ENCODE results near the gene SHH. TPM values are rescaled to one million over a fixed set of nuclear protein-coding genes. Genes with fewer than 3 reads are reported as not detected.

Gene SHH
- total and polyA plus RNA-seq, 2 of the 13 experiments (the other 11 are each of a cell fraction or from before 2014, with no cell fraction given): 1.9 to 3.4 TPM

GRCh38 chr7:155786491-155786890 is 25.8 kb downstream of the SHH start:
- 83% methylated on average over 10 of the region's 10 CpGs for WGBS (ENCODE audit: low lambda C conversion rate)
- ChIA-PET POLR2A (interaction anchor here (0.8 kb wide), 1 partner anchor 9 kb away, joined by 3 read pairs; no protein-coding TSS in a partner anchor), CTCF (ENCODE audit: low intra/inter-chr PET ratio, low total read pairs) (no interaction called here)
- in situ Hi-C loops (cut with HindIII; ENCODE audit: extremely low pct_ligation_motif_present, low pct_unique_long_range_greater_than_20kb) (no loop called here), intact Hi-C loops (cut with micrococcal nuclease; ENCODE audit: unreplicated experiment) (no loop called here)
- no peak for TF ChIP-seq FOXO1 (CRISPR knock-in tag; IDR thresholded peaks at IDR 0.05)
- TF ChIP-seq RAD51 (IDR thresholded peaks at IDR 0.05; ENCODE audit: borderline replicate concordance): no peak
- no peak for TF ChIP-seq GFI1 (CRISPR knock-in tag; IDR thresholded peaks at IDR 0.05; ENCODE audit: borderline replicate concordance)
- TF ChIP-seq ATF7-NPFF (CRISPR knock-in tag; IDR thresholded peaks at IDR 0.05; ENCODE audit: low read depth): no peak
- no peak for TF ChIP-seq MEIS2 (CRISPR knock-in tag; IDR thresholded peaks at IDR 0.05)
- no peak for TF ChIP-seq ZNF280B (CRISPR knock-in tag; IDR thresholded peaks at IDR 0.05; ENCODE audit: borderline replicate concordance)
- TF ChIP-seq ZNF367 (CRISPR knock-in tag; IDR thresholded peaks at IDR 0.05; ENCODE audit: borderline replicate concordance): no peak
- TF ChIP-seq MTA1 (CRISPR knock-in tag; IDR thresholded peaks at IDR 0.05; ENCODE audit: borderline replicate concordance): no peak
- TF ChIP-seq TCF12 (IDR thresholded peaks at IDR 0.05): no peak
- no peak for TF ChIP-seq TCF12 (CRISPR knock-in tag; IDR thresholded peaks at IDR 0.05)
- TF ChIP-seq ZNF619 (CRISPR knock-in tag; IDR thresholded peaks at IDR 0.05): no peak
- no peak for TF ChIP-seq IKZF1 (IDR thresholded peaks at IDR 0.05)
- no peak for TF ChIP-seq NR2F6 (IDR thresholded peaks at IDR 0.05)
- no peak for TF ChIP-seq NR2F6 (CRISPR knock-in tag; IDR thresholded peaks at IDR 0.05)
- TF ChIP-seq NFKB2 (CRISPR knock-in tag; IDR thresholded peaks at IDR 0.05; ENCODE audit: borderline replicate concordance): no peak
- no peak for TF ChIP-seq HOXA3 (CRISPR knock-in tag; IDR thresholded peaks at IDR 0.05)
- no peak for TF ChIP-seq XRCC5 (optimal IDR thresholded peaks at IDR 0.05; ENCODE audit: low read length)
- TF ChIP-seq ZBTB8A (CRISPR knock-in tag; IDR thresholded peaks at IDR 0.05; ENCODE audit: borderline replicate concordance, low read depth): no peak
- TF ChIP-seq BRCA1 (CRISPR knock-in tag; IDR thresholded peaks at IDR 0.05): no peak
- no peak for TF ChIP-seq ZBTB21 (CRISPR knock-in tag; IDR thresholded peaks at IDR 0.05)
- no peak for TF ChIP-seq IRX3 (CRISPR knock-in tag; IDR thresholded peaks at IDR 0.05; ENCODE audit: borderline replicate concordance, low read depth)
- H3K79me2 ChIP-seq (ENCODE audit: insufficient read depth, low read length): no peaks in the 10 kb centered on the region
- H2AFZ ChIP-seq (ENCODE audit: low read length): no peak overlapping the region
- H3K9ac ChIP-seq (ENCODE audit: insufficient read depth, low read depth, low read length): no peak overlapping the region
- no peak overlapping the region for H3K4me2 ChIP-seq (ENCODE audit: low read depth, low read length)
- no peak overlapping the region for H3K4me3 ChIP-seq (replicated peaks in 1 of 3; ENCODE audit: insufficient read depth in 1 of 3, low read depth in 2 of 3, low read length in 3 of 3)
- no peaks in the 10 kb centered on the region for H3K27me3 ChIP-seq (ENCODE audit: control insufficient read depth in 1 of 2, insufficient read depth in 2 of 2, low read length in 2 of 2)
- peaks cover 3 to 6% of the 10 kb centered on the region in 2 experiments; a peak in 4 of 5 replicates for H3K36me3 ChIP-seq (replicated peaks in 1 of 2; ENCODE audit: control insufficient read depth in 1 of 2, insufficient read depth in 2 of 2, low read length in 2 of 2)
- peaks cover 31% of the 10 kb centered on the region for H3K4me1 ChIP-seq (ENCODE audit: insufficient read depth, low read length)
- H4K20me1 ChIP-seq (ENCODE audit: insufficient read depth, low read length): no peaks in the 10 kb centered on the region
- ATAC-seq (no peak), DNase-seq (ENCODE audit: low spot score) (no peak), FAIRE-seq (no peak)
- BruUV-seq (replicated peaks): no TSS peak
- no peaks in the 10 kb centered on the region for H3K9me3 ChIP-seq (ENCODE audit: low read length)
- no peak overlapping the region for H3K27ac ChIP-seq (ENCODE audit: extremely low read length, insufficient read depth, low read length)

Measured in HepG2 (cell line).